Upper lobe of left lung (tissue), 4 donors: ENCODE measurements around the gene PREX1.

Experiments
- CTCF ChIP-seq, 6 experiments: fragments of 450-650 bp in 4 of 6; fragments of 200-600 bp in 2 of 6; sonication (generic) in 2 of 6; IDR thresholded peaks; one replicate each; pipeline ENCODE4 v1.5.1; 2016 to 2019; ENCODE audit warnings: antibody characterized with exemption in 6 of 6
- EP300 ChIP-seq, 4 donors: sonication (generic); formaldehyde crosslinking; IDR thresholded peaks; one replicate each; pipeline ENCODE4 v1.5.1; 2017; ENCODE audit warnings: antibody characterized with exemption in 4 of 4, control low read depth in 2 of 4
- POLR2A ChIP-seq, 4 donors: fragments of 450-650 bp; IDR thresholded peaks; one replicate each; pipeline ENCODE4 v1.5.1; 2016 to 2017; ENCODE audit warnings: antibody characterized with exemption in 4 of 4, mild to moderate bottlenecking in 2 of 4

- TF ChIP-seq EP300 (IDR thresholded peaks at IDR 0.05), result no peak
- TF ChIP-seq CTCF (IDR thresholded peaks at IDR 0.05), result no peak
- no peak for TF ChIP-seq POLR2A (IDR thresholded peaks at IDR 0.05)
Measured at GRCh38 chr20:48622421-48622820, 205.4 kb downstream of the PREX1 start.
